NK-92 (cell line): ENCODE data around the gene PRKCQ.

Experiments
- DNase-seq: peaks from one replicate; lab custom pipeline; 2025; ENCODE audit not compliant: unreplicated experiment; lab: John Stamatoyannopoulos, UW

The PRKCQ gene

DNA sequence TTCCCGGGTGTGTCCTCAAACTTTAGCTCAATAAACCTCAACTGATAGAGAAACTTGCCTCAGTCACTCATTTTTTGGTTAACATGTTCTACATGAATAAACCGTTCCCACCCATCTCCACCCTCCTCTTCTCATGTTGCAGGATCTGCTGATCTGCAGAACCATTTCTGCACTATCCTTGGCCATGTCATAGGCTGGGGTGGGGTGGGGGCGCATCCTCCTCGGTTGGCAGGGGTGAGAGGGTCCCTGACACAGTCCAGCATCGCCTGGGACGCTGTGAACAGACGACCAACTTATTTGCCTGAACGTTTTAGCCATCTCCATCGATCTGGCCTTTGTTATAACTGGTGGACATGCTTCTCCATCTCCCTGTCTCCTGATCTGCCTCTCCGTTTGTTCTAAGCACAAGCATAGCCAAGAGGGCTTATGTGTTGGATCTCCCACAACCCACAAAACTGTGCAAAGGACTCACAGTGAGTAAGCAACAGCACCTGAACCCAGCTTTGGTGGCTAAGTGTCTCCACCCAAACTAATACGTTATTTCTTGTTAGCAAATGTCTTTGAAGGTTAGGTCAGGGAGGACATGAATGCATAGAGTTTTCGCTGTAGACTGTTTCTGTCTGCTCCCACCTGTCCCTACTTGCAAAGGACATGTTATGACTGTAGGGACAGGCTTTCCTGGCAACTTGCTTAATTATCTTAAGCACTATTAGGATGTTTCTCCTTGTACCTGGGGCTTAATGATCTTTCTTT, 51.7 kb downstream of the PRKCQ start:
- DNase-seq: no peak

DNA sequence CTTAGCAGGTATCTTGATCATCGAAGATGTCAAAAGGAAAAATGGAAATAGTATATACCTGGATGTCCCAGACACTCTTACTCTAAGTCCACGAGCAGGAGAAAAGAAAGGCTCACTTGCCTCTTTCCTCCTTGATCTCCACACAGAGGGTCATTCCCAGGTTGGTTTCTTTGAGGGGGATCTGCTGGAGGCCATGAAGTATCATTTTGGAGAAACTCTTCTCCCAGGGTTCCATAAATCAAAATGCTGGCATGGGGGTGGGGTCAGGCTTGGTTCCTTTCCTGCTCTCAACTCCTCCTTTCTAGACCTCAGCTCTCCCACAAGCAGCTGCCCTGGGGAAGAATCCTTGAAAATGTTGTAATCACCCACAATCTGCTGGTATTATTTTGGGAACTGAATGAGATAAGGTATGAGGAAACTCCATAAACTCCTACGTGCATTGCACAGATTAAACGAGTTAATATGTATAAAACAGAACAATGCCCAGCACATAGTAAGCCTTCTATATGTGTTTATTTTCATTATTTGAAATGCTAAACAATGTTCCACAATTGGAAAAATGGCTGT, 54.4 kb downstream of the PRKCQ start:
- no peak for DNase-seq

DNA sequence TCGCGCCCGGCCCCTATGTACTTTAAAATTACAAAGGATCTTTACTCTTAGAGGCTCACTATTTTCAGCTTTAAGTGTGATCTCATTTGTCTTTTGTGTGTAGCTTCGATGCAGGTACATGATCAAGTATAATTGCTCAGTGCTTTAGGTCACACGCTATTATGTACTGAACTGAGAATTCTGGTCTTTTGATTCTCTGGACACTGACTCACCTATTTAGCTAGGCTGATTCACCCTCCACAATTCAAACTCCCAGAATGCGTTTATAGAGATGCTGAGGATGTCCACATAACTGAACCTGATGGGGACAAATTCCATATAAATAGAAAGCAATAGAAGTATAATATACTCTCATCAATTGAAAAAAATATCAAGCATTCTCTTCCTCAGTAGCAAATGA, 57.8 kb downstream of the PRKCQ start:
- no peak for DNase-seq

DNA sequence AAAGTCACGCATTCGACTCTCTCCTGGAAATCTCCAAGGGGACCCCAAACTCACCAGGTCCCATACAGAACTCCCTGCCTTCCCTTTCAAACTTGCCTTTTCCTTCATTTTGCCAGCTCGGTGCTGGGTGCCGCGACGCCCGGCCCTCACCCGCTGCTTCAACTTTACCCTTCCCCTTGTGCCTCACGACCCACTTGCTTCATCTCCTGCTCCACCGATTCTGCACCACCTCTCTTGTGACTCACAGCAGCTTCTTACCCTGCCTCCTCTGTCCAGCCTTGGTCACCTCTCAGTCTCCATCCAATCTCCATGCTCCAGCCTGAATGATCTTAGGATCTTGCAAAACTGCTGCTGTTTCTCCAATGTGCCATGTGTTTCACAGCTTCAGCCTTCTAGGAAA, 59.9 kb downstream of the PRKCQ start:
- no peak for DNase-seq

DNA sequence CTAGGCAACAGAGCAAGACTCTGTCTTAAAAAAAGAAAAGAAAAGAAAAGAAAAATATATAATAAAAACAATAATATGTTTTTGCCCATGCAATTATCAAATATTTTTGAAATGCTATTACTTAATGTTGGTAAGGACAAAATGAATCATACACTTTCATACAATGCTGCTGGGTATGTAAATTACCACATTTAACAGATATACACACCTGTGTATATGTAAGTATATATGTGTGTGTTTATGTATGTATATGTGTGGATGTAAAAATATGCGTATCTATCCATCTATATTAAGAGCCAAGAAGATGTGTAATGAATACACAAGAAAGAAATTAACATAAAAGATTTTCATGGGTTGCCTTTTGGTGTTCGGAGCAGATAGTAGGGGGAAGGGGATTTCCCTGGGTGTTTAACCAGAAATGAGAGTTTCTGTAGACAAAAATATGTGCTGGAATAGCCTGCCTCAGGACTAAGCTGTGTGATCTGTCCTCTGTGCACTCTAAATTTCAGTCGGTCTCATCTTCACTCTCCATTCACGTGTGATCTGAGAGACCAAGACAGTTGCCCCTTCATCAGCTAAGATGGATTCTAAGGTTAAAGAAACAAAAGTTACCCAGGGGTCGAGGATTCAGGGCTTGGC, 61.2 kb downstream of the PRKCQ start:
- DNase-seq: no peak

DNA sequence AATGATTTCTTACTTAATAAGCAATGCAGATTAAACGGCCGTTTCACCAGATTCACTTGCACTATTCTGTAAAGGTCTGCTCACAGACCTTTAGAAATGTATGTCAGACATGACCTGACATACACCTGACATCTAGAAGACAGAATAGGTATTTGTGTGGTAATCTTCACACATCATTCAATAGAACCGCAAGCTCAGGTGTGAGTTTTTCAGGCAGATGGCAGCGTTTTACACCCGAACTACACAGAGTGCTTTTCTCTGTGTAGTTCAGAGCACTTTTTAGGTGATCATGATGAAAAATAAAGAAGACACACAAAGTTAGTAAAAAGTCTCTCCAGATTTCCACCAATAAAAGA, 63.2 kb downstream of the PRKCQ start:
- no peak for DNase-seq

DNA sequence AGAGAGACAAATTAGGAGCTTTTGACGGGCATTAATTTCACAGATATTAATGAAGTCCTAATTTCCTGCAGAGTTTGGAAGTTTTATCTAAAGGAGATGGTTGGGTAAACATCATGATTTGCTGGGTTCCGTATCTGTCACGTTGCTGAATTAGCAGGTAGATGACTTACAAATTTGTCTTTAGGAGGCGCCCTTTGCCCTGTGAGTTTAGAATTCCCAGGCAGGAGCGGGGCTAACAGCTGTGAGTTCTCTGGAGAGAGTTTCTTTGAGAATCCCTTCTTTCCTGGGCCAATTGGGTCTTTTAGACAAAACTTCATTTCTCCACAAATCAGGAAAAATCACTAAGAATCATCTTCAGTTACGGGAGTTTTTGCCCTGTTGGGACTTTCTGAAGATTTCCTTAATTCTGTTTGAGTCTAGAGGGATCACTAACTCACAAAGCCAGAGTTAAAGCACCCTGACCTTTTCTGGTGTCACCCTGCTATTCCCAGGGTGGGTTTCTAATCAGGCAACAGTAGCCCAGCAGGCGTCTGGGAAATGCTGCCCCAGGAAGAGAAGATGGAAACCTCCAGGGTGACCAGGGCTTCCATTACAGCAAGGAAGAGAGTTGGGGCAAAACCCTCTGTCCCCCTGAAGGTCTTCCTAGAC, 63.7 kb downstream of the PRKCQ start:
- DNase-seq: no peak

DNA sequence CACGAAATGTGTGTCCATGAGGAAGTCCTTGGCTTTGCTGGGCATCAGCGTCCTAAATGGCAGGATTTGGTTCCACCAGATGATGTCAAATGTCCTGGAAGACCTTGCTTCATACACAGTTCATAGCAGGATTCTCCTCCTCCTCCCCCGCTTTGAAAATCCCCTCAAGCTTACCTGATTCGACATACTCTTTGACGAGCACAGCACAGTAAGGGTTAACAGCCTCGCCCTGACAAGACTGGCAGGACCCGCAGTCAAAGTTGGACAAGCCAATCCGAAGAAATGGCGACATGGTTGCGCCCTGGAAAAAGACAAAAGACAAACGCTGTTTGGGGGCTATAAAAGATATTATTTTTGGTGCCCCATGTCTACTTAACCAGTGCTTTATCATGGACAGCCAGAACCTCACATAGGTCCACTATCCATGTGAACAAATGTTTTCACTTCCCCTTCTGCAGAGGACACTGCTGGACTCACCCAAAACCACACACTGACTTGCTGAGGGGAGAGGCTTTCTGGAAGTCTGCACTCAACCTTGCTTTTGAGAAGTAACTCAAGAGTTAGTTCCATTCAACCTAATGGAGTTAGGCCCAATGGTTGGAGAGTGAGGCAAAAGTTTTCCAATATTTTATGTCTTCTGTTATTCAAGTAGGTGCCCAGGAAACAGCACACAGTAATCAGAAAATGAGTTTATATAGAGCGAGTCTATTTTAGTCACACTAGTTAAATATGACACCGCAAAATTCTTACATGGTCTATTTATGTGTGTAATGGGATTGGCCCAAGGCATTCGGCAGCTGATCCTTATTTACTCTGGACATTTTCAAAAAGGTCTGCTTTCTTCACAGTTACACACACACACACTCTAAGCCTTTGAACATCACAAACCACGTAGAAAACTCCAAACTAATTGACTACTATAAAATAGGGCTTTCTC, 65.0 kb downstream of the PRKCQ start:
- no peak for DNase-seq

DNA sequence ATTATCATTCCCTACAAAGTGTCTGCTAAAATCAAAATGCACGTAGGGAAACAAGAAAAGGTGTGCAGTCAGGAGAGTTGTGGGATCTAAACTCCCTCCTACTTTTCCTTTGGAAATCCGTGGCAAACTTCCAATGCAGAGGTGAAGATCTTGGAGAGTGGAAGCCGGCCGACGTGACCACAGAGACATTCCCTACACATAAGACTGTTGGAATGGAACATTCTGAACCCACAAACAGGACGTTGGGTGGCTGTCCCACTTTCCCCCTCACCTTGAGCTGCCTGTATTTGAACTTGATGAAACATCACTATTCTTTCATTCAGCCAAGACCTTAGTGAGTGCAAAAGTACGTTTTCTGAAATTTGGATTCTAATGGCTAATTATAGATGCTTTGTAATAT, 65.9 kb downstream of the PRKCQ start:
- no peak for DNase-seq

DNA sequence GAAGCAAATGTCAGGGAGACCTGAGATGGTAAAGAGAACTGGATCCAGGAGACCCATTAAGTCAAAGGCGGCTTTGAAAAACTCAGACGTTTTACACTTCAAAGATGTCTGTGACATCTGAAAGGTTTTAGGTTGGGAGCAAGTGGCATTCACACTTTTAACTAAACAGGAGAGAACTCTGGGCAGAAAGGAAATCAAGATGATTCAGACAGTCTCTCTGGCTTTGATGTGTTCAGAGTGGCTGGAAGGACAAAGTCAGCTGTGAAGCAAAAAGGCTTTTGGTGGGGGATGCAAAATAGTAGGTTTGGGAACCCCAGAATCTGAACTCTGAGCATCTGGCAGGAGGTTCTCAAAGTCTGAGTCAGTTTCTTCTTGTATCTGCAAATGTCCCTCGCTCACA, 66.6 kb downstream of the PRKCQ start:
- DNase-seq: no peak

DNA sequence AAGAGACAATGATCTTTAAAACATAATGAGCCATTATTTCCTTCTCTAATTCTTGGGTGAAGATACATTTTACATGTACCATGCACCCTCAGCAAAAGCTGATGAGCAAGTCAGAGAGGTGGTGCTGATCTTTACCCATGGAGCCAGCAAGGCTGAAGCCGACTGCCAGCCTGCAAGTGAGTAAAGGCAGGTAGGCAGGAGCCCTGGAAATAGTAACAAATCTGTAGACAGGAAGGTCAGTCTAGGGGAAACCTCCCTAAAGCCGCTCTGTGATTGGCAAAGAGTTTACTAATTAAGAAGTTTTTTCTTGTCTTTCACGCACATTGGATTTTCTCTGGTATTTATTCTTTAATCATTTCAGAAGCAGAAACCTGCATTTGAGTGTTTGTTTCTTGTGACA, 67.9 kb downstream of the PRKCQ start:
- DNase-seq: no peak

DNA sequence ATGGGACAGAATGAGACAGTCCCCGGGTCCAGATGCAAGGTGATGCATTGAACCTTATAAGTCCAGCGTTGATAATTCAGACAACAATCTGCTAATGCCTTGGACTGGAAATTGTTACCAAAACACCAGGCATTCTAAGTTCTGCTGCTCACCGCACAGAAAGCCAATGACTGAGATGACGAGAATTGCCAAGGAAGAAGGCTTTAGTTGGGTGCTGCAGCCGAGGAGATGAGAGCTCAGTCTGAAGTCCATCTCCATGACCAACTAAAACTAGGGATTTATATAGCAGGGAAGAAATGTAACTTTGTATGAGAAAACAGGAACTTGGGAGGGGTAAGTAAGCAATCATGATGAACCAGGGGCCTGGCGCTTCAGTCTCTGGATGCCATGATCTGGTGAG, 68.7 kb downstream of the PRKCQ start:
- DNase-seq: no peak

DNA sequence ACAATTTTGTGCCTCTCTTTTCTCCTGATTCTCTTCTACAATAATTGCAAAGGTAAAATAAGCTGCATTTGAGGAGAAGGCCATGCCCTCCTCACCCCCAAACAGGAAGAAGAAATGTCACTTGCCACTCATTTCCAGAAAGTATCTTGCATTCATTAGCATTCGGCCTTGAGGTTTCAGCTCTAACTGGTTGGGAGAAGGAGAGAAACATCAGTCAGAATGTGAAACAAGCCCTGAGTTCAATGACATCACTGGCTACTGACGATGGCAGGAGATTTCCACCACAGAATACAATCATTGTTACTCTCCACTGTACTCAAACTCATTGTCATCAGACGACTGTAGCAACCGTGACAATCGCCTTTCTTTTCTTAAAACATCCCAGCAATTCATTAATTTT, 72.8 kb downstream of the PRKCQ start:
- no peak for DNase-seq

DNA sequence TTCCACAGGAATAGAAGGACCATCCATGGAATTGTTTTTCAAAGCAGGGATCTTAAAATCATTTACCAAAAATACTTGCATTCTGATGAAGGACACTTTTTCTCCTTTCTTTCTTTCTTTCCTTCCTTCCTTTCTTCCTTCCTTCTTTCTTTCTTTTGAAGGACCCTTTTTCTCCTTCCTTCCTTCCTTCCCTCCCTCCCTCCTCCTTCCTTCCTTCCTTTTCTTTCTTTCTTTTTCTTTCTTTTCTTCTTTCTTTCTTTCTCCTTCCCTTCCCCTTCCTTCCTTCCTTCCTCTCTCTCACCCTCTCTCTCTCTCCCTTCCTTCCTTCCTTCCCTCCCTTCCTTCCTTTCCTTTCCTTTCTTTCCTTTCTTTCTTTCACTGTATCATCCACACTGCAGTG, 74.8 kb downstream of the PRKCQ start:
- no peak for DNase-seq

DNA sequence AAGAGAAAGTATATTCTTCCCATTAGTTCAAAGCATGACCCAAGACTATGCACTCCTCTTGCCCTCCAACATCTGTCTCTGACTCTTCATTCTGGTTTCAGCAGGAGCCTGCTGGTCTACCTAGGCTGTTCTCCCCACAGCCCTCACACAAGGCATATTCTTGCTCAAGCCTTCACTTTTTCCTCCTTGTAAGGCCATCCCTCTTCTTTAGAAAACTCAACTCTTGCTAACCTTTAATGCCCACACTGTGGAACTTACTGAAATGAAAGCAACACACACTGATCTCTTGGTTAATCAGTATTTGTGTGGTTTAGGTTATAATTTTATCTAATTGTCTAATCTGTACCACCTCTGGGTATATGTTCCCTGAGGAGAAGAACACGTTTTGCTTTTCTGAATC, 75.8 kb downstream of the PRKCQ start:
- no peak for DNase-seq

DNA sequence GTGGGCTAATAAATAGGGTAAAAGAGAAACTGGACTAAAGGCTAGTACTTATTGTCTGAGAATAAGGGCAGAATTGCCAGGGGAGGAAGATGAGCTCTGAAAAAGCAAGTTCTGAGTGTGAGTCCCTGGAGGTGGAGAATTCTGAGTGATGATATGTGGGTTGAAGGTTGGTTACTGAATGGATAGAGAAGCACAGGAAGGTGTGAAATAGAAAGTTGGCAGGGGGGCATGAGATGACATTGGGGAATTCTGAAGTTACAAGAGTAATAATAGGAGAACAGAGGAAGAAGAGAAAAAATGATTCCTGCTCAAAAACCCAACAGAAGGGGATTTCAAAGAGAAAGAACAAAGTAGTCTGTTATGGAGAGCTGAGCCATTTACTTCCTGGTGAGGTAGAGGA, 76.9 kb downstream of the PRKCQ start:
- DNase-seq: no peak

DNA sequence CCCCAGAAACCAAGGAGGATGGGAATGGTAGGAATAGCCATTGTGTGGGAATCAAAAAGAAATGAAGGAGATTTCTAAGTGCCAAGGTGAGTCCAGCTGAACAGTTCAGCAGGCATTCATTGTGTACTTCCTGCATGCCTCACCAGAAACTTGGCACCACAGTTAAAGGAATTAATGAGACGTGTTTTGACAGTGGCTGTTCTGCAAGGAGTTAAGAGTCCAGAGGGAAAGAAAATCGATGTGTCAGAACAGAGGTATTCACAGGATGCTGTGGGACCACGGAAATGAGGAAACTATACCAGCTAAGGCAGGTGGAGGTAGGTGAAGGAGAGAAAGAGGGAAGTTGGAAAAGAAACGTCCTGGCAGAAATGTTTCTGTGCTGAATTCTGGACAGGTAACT, 78.1 kb downstream of the PRKCQ start:
- DNase-seq: no peak

DNA sequence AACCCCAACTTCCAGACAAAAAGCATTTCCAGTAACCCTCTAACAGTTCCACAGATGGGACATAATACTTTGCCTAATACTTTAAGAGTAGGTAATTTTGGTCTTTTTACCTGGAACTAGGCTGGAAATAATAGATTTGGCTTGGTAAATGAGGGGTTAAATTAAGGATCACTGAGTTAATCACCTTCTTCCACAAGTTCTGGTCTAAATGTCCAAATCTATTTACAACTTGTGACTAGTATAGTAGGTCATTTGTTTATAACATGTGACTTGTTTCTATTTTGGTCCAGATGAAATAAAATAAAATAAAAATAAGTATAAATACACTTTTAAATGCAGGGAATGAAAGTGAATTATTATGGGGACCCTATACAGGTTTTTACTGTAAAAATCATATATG, 80.1 kb downstream of the PRKCQ start:
- DNase-seq: no peak

DNA sequence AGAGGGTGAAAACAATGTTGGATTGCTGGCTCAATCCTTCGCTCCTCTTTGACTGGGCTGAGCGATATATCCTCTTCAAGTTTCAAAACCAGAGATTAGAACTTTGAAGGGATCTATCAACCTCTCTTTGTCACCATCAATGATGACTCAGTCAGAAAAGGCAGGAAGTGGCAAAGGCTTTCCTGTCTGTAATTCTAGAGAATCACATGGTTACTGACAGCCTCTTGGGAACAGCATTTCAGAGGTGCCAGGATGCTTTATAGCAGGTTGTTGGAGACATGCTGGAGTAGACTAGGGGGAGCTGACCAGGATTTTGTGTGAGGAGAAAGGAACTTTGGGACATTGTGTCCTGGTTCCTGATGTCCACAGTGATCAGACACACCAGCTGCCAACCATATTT, 81.3 kb downstream of the PRKCQ start:
- no peak for DNase-seq

DNA sequence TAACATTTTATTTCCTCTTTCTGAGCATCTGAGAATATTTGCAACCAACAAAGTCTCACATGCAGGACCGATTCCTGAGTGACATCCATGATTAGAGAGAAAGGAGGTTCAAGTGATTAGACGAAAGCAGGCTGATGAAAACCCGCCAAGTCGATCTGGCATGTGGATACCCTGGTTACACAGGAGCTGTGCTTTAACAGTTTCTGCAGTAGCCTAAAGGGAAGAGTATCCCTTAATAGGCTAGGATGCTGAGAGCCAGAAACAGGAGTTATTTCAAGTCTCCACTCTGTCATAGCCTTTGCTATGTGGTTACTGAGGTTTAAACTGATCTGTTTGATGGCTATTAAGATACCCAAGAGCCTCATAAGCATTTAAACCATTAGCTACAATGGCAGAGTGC, 82.5 kb downstream of the PRKCQ start:
- DNase-seq: no peak

DNA sequence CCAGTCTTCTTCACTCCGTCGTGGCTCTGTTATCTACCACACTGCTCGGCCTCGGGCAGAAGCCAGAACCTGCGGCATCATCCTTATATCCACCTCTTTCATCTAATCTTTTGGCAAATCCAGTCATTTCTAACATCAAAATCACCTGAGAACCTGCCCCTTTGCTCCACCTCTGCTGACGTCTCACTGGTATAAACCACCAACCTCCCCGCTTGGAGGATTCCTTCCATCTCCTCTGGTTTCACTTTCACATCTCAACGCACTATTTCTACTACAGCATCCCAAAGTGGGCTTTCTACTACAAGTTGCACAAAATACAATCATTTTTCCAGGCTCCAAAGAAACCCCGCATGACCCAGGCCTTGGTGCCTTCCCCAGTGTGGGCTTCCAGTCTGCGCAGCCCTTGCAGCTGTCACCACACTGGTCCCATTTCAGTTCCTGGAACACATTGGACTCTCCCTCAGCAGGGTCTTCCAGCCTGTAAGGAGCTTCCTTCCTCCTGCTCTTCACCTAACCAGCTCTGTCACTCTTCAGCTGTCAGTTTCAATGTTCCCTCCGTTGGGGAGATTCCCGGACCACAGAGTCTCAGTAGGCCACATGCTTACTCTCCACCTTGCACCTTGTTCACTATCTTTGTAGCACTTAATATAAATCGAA, 85.0 kb downstream of the PRKCQ start:
- DNase-seq: no peak
